ENCODE results near the gene PCED1B.

DNA sequence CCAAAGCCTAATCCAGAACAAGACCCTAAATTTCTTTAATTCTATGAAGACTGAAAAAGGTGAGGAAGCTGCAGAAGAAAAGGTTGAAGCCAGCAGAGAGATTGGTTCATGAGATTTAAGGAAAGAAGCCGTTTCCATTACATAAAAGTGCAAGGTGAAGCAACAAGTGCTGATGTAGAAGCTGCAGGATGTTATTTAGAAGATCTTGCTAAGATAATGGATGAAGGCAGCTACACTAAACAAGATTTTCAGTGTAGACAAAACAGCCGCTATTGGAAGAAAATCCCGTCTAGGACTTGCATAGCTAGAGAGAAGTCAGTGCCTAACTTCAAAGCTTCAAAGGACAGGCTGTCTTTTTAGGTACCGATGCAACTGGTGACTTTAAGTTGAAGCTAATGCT lies 65.8 kb downstream of the PCED1B start:
- TF ChIP-seq, protein P1, sequence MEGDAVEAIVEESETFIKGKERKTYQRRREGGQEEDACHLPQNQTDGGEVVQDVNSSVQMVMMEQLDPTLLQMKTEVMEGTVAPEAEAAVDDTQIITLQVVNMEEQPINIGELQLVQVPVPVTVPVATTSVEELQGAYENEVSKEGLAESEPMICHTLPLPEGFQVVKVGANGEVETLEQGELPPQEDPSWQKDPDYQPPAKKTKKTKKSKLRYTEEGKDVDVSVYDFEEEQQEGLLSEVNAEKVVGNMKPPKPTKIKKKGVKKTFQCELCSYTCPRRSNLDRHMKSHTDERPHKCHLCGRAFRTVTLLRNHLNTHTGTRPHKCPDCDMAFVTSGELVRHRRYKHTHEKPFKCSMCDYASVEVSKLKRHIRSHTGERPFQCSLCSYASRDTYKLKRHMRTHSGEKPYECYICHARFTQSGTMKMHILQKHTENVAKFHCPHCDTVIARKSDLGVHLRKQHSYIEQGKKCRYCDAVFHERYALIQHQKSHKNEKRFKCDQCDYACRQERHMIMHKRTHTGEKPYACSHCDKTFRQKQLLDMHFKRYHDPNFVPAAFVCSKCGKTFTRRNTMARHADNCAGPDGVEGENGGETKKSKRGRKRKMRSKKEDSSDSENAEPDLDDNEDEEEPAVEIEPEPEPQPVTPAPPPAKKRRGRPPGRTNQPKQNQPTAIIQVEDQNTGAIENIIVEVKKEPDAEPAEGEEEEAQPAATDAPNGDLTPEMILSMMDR (IDR thresholded peaks at IDR 0.05; ENCODE audit: poor library complexity): no peak
- TF ChIP-seq EZH2phosphoT487 (IDR thresholded peaks at IDR 0.05; ENCODE audit: low read depth, severe bottlenecking, unreplicated experiment) (no peak), EZH2 (IDR thresholded peaks at IDR 0.05; ENCODE audit: borderline replicate concordance) (no peak)
